Calu3 (cell line): Measurements from ENCODE around the gene TEX261. TPM values are rescaled to one million over a fixed set of nuclear protein-coding genes. Genes with fewer than 3 reads are reported as not detected.

Experiments used
- BruUV-seq: library from RNA; stranded (reverse); fragments of 400-500 nt; replicated peaks from 2 replicates; lab custom pipeline; 2021; lab: Mats Ljungman, UMichigan
- CTCF ChIA-PET: fragments of 300-600 bp; sonication (Branson Sonifier 250); formaldehyde crosslinking; loops from one replicate; lab custom pipeline; 2022; ENCODE audit warnings: antibody characterized with exemption; lab: Charles Lee
- DNase-seq: peaks from one replicate; pipeline ENCODE4 v3.0.0; 2022
- H3K27ac Mint-ChIP-seq: one replicate; pipeline ENCODE4 v1.8.0; 2022; ENCODE audit warnings: mixed read lengths; ENCODE audit not compliant: unreplicated experiment
- H3K27me3 Mint-ChIP-seq: one replicate; pipeline ENCODE4 v1.8.0; 2022; ENCODE audit warnings: mixed read lengths; ENCODE audit not compliant: unreplicated experiment
- H3K36me3 Mint-ChIP-seq: one replicate; pipeline ENCODE4 v1.8.0; 2022; ENCODE audit warnings: mild to moderate bottlenecking, moderate library complexity, mixed read lengths; ENCODE audit not compliant: insufficient read depth, unreplicated experiment
- H3K4me1 Mint-ChIP-seq: one replicate; pipeline ENCODE4 v1.8.0; 2022; ENCODE audit warnings: mild to moderate bottlenecking, low read depth, mixed read lengths; ENCODE audit not compliant: unreplicated experiment
- H3K4me3 Mint-ChIP-seq: one replicate; pipeline ENCODE4 v1.8.0; 2022; ENCODE audit warnings: mild to moderate bottlenecking, low read depth, moderate library complexity, mixed read lengths; ENCODE audit not compliant: unreplicated experiment
- H3K9me3 Mint-ChIP-seq: one replicate; pipeline ENCODE4 v1.8.0; 2022; ENCODE audit warnings: low read depth, mixed read lengths; ENCODE audit not compliant: unreplicated experiment
- intact Hi-C: fragments of 100-400 bp; cut with micrococcal nuclease; formaldehyde crosslinking; loops from one replicate; pipeline ENCODE4 v1.10.0; 2022; ENCODE audit not compliant: unreplicated experiment
- total RNA-seq: library from RNA; stranded (reverse); gene quantifications from 2 replicates; pipeline ENCODE4 v1.2.3, GENCODE V29; 2022
- TF ChIP-seq, protein P1 (sequence below): fragments of 200-600 bp; IDR thresholded peaks from one replicate; pipeline ENCODE4 v1.8.0; 2022; ENCODE audit warnings: antibody characterized with exemption; ENCODE audit not compliant: unreplicated experiment

The TEX261 gene
- total RNA-seq, 1 experiment from 2014 or later = 61.2 TPM

DNA sequence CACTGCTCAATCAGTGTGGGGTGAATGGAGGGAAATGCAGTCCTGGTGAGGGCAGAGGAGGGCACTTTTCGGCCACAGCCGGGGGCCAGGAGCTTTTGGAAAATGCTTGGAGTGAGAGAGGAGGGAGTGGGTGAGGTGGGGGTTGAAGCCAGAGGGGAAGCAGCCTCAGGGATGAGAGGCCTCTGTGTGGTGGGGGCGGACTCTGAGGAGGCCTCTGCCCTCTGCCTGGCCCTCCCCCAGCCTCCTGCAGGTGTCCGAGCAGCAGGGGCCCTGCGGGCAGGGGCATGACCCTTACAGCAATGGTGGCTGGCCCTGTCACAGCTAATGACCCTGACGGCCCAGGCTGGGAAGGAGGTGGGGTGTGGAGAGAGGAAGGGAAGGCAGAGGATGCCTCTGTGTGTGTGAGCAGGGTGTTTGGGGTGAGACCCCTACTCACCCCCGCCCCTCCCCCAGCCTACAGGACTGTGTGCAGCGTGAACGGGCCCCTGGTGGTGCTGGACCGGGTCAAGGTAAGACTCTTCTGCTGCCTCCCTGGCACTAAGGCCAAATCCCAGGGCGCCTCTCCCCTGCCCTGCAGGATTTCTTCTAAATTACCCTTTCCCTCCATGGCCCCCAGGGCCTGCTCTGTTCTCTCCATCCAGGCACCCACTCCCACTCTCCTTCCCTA lies 51.3 kb downstream of the TEX261 start:
- peaks cover 16% of the 10 kb centered on the region for H3K4me1 Mint-ChIP-seq
- TF ChIP-seq, protein P1, sequence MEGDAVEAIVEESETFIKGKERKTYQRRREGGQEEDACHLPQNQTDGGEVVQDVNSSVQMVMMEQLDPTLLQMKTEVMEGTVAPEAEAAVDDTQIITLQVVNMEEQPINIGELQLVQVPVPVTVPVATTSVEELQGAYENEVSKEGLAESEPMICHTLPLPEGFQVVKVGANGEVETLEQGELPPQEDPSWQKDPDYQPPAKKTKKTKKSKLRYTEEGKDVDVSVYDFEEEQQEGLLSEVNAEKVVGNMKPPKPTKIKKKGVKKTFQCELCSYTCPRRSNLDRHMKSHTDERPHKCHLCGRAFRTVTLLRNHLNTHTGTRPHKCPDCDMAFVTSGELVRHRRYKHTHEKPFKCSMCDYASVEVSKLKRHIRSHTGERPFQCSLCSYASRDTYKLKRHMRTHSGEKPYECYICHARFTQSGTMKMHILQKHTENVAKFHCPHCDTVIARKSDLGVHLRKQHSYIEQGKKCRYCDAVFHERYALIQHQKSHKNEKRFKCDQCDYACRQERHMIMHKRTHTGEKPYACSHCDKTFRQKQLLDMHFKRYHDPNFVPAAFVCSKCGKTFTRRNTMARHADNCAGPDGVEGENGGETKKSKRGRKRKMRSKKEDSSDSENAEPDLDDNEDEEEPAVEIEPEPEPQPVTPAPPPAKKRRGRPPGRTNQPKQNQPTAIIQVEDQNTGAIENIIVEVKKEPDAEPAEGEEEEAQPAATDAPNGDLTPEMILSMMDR = no peak
- CTCF ChIA-PET = no interaction called here
- H3K4me3 Mint-ChIP-seq = no peak overlapping the region
- no peak overlapping the region for H3K27ac Mint-ChIP-seq
- DNase-seq = no peak
- BruUV-seq = no TSS peak
- peaks cover 72% of the 10 kb centered on the region for H3K27me3 Mint-ChIP-seq
- intact Hi-C loops = no loop called here
- no peaks in the 10 kb centered on the region for H3K36me3 Mint-ChIP-seq
- no peaks in the 10 kb centered on the region for H3K9me3 Mint-ChIP-seq

DNA sequence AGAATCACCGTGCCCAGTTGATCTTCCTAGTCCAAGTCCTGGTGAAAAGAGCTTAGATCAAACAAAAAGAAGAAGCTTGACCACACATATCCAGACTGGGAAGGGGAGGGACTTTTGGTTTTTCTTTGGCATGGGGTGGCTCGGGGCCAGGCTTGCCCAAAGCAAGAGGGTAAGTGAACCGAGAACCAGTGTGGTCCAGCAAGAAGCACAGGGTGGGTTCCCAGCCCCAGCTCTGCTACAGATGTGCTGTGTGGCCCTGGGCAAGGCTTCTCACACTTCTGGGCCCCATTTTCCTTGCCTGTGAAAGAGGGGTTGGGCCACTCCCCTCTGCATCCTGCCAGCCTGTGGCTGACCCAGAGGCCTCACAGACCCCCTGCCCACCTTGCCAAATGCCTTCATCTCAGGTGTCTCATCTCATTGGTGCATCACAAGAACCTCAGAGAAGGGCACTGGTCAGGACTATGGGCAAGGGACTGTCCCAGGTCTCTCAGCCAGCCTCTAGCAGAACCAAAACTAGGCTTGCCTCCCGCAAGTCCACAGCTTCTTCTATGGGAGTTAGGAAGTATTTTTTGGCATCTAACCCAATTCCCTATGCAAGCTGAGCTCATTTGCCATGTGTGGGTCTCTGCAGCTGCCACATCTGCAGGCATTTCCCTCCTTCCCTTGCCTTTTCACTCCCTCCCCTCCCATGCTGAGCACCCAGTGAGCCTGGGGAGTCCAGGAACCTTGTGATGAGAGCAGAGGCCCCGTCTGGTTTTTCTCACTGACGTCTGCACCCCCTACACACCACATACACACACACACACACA lies 52.1 kb downstream of the TEX261 start:
- intact Hi-C loops = no loop called here
- TF ChIP-seq, protein P1 = no peak
- no peak overlapping the region for H3K27ac Mint-ChIP-seq
- peaks cover 69% of the 10 kb centered on the region for H3K27me3 Mint-ChIP-seq
- H3K4me1 Mint-ChIP-seq = peaks cover 8% of the 10 kb centered on the region
- CTCF ChIA-PET = interaction anchor here (0.6 kb wide), 1 partner anchor 1209 kb away, joined by 4 read pairs; no protein-coding TSS in a partner anchor
- no peaks in the 10 kb centered on the region for H3K36me3 Mint-ChIP-seq
- no peak for DNase-seq
- H3K4me3 Mint-ChIP-seq = no peak overlapping the region
- no TSS peak for BruUV-seq
- H3K9me3 Mint-ChIP-seq = no peaks in the 10 kb centered on the region

DNA sequence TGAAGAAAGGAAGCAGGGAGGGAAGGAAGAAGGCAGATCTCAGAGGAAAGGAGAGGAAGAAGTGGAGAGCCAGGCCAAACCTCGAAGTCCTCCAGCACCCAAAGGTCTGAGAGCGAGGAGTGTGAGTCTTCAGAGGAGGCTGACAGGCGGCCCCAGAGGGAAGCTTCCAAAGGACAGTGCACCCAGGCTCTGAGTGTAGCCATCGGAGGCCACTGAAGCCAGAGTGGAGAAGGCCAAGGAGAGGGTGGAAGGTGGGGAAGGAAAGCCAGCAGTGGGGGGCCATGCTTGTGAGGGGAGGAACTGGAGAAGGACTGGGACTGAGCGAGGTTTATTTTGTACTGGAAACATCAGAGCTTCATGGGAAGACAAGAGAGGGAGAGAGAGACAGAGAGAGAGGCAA lies 53.0 kb downstream of the TEX261 start:
- CTCF ChIA-PET = no interaction called here
- H3K27me3 Mint-ChIP-seq = peaks cover 62% of the 10 kb centered on the region
- intact Hi-C loops = no loop called here
- peaks cover 8% of the 10 kb centered on the region for H3K4me1 Mint-ChIP-seq
- H3K4me3 Mint-ChIP-seq = no peak overlapping the region
- DNase-seq = no peak
- BruUV-seq = no TSS peak
- H3K27ac Mint-ChIP-seq = no peak overlapping the region
- TF ChIP-seq, protein P1 = no peak
- no peaks in the 10 kb centered on the region for H3K9me3 Mint-ChIP-seq
- no peaks in the 10 kb centered on the region for H3K36me3 Mint-ChIP-seq

DNA sequence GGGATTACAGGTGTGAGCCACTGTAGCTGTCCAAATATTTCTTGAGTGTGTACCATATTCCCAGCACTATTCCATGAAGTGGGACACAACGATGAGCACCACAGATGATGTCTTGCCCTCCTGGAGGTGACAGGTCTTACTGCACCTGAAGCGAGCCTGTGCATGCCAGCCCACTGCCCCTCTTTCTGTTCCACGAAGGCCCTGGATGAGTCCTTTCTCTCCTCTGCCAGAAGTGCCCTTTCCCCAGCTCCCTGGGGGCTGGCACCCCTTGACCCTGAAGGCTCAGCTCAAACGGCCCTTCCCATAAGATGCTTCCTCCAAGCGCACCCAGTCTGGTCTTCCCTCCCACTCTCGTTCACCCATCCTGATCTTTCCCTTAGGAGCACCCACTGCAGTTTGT lies 53.5 kb downstream of the TEX261 start:
- no peak for DNase-seq
- CTCF ChIA-PET = no interaction called here
- peaks cover 8% of the 10 kb centered on the region for H3K4me1 Mint-ChIP-seq
- H3K27me3 Mint-ChIP-seq = peaks cover 66% of the 10 kb centered on the region
- H3K36me3 Mint-ChIP-seq = no peaks in the 10 kb centered on the region
- H3K27ac Mint-ChIP-seq = no peak overlapping the region
- BruUV-seq = no TSS peak
- TF ChIP-seq, protein P1 = no peak
- H3K4me3 Mint-ChIP-seq = no peak overlapping the region
- H3K9me3 Mint-ChIP-seq = no peaks in the 10 kb centered on the region
- intact Hi-C loops = no loop called here
